Measurements from ENCODE around the gene CUL2. TPM values are rescaled to one million over a fixed set of nuclear protein-coding genes. Genes with fewer than 3 reads are reported as not detected.
"Not testable (repeated sequence)": the region's sequence is repeated elsewhere in the genome, so short reads cannot be mapped to it uniquely, and the experiment has no call there.

CUL2 gene
- total RNA-seq, 1 donor from 2014 or later: 18.7 TPM

DNA sequence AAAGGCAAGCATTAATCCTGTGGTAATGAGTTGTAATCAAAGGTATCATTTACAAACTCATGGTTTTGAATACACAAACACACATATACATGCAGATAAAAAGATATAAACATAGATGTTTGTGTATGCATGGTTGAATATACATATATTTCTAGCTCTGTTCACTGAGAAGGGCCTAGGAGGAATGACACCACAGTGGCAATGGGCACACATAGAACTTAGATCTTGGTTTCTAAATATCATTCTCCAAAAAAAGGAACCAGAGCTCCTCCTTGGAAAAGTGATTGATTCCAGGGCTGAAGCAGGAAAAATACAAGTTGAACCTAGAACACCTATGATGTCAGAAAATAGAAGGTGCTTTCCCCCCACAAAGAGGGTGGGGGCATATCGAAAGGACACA is 6.9 kb downstream of the CUL2 start:
- intact Hi-C loops (cut with DNase I): no loop called here
- H3K27ac ChIP-seq: no peak overlapping the region

DNA sequence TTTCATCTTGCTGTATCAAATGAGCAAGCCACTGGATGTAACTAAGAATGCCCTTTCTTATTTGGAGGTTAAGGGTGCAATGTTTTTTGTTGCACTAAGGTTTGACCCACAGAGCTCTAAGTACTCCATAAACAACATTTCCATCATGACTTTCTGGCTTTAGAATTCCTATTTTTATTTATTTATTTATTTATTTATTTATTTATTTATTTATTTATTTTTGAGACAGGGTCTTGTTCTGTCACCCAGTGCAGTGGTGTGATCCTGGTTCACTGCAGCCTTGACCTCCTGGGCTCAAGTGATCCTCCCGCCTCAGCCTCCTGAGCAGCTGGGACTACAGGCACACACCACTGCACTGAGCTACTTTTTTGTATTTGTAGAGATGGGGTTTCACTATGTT is 9.9 kb downstream of the CUL2 start:
- H3K27ac ChIP-seq; H3K4me1 ChIP-seq; H3K9me3 ChIP-seq; DNase-seq (ENCODE audit: extremely low spot score in 2 of 2); H3K4me3 ChIP-seq; H3K36me3 ChIP-seq; intact Hi-C loops (cut with DNase I); H3K27me3 ChIP-seq: not testable (repeated sequence)

More for the DNA sequence above, 6.9 kb downstream of the CUL2 start:
- H3K36me3 ChIP-seq: no peaks in the 10 kb centered on the region
- DNase-seq (ENCODE audit: extremely low spot score in 2 of 2): no peak
- H3K4me3 ChIP-seq: no peak overlapping the region
- peaks cover 24% of the 10 kb centered on the region for H3K4me1 ChIP-seq
- no peaks in the 10 kb centered on the region for H3K9me3 ChIP-seq
- TF ChIP-seq POLR2A (IDR thresholded peaks at IDR 0.05): no peak
- H3K27me3 ChIP-seq: no peaks in the 10 kb centered on the region

GRCh38 chr10:35079763-35080162 is 10.4 kb downstream of the CUL2 start:
- TF ChIP-seq POLR2AphosphoS5 (IDR thresholded peaks at IDR 0.05; ENCODE audit: insufficient read depth in 1 of 2, low read depth in 1 of 2) (no peak), POLR2A (IDR thresholded peaks at IDR 0.05) (no peak)
- TF ChIP-seq, protein P1, sequence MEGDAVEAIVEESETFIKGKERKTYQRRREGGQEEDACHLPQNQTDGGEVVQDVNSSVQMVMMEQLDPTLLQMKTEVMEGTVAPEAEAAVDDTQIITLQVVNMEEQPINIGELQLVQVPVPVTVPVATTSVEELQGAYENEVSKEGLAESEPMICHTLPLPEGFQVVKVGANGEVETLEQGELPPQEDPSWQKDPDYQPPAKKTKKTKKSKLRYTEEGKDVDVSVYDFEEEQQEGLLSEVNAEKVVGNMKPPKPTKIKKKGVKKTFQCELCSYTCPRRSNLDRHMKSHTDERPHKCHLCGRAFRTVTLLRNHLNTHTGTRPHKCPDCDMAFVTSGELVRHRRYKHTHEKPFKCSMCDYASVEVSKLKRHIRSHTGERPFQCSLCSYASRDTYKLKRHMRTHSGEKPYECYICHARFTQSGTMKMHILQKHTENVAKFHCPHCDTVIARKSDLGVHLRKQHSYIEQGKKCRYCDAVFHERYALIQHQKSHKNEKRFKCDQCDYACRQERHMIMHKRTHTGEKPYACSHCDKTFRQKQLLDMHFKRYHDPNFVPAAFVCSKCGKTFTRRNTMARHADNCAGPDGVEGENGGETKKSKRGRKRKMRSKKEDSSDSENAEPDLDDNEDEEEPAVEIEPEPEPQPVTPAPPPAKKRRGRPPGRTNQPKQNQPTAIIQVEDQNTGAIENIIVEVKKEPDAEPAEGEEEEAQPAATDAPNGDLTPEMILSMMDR (IDR thresholded peaks at IDR 0.05): no peak
- Histone ChIP-seq H3K4me1 (no peaks in the 10 kb centered on the region), H3K27ac (no peak overlapping the region), H3K36me3 (no peaks in the 10 kb centered on the region), H3K27me3 (no peaks in the 10 kb centered on the region), H3K9me3 (no peaks in the 10 kb centered on the region), H3K4me3 (no peak overlapping the region)
- no peak for DNase-seq (ENCODE audit: extremely low spot score in 2 of 2)
- intact Hi-C loops (cut with DNase I): no loop called here

GRCh38 chr10:35079265-35079664 is 10.9 kb downstream of the CUL2 start:
- TF ChIP-seq, protein P1 (IDR thresholded peaks at IDR 0.05): no peak
- TF ChIP-seq POLR2AphosphoS5 (IDR thresholded peaks at IDR 0.05; ENCODE audit: insufficient read depth in 1 of 2, low read depth in 1 of 2) (no peak), POLR2A (IDR thresholded peaks at IDR 0.05) (no peak)
- no peak overlapping the region for H3K4me3 ChIP-seq
- no peaks in the 10 kb centered on the region for H3K9me3 ChIP-seq
- no peaks in the 10 kb centered on the region for H3K36me3 ChIP-seq
- no peaks in the 10 kb centered on the region for H3K4me1 ChIP-seq
- intact Hi-C loops (cut with DNase I): no loop called here
- DNase-seq (ENCODE audit: extremely low spot score in 2 of 2): no peak
- H3K27ac ChIP-seq: no peak overlapping the region
- H3K27me3 ChIP-seq: no peaks in the 10 kb centered on the region

GRCh38 chr10:35075228-35075627 is 14.9 kb downstream of the CUL2 start:
- no peak overlapping the region for H3K27ac ChIP-seq
- H3K27me3 ChIP-seq: no peaks in the 10 kb centered on the region
- no peak overlapping the region for H3K4me3 ChIP-seq
- no peaks in the 10 kb centered on the region for H3K9me3 ChIP-seq
- TF ChIP-seq, protein P1 (IDR thresholded peaks at IDR 0.05): no peak
- no peak for TF ChIP-seq POLR2AphosphoS5 (IDR thresholded peaks at IDR 0.05; ENCODE audit: insufficient read depth in 1 of 2, low read depth in 1 of 2)
- no peak for TF ChIP-seq POLR2A (IDR thresholded peaks at IDR 0.05)
- intact Hi-C loops (cut with DNase I): no loop called here
- H3K4me1 ChIP-seq: no peaks in the 10 kb centered on the region
- DNase-seq (ENCODE audit: extremely low spot score in 2 of 2): no peak
- H3K36me3 ChIP-seq: no peaks in the 10 kb centered on the region

DNA sequence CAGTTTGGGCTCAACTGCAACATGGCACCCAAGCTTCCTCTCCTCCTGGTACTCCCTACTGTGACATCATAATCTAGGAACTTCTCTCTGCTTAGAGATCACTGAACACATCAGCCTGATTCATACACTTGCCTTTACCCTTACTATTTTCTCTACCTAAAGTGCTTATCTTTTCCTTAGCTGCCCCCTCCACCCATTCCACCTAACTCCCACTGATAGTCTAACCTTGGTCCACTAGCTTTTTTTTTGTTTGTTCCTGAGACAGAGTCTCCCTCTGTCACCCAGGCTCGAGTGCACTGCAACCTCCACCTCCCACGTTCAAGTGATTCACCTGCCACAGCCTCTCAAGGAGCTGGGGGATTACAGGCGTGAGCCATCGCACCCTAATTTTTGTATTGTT is 15.9 kb downstream of the CUL2 start:
- Histone ChIP-seq H3K36me3 (peaks cover 0 to 2% of the 10 kb centered on the region in 2 donors), H3K27me3 (no peaks in the 10 kb centered on the region), H3K4me1 (no peaks in the 10 kb centered on the region), H3K9me3 (no peaks in the 10 kb centered on the region), H3K4me3 (no peak overlapping the region), H3K27ac (no peak overlapping the region)
- no peak for DNase-seq (ENCODE audit: extremely low spot score in 2 of 2)
- TF ChIP-seq POLR2AphosphoS5 (IDR thresholded peaks at IDR 0.05; ENCODE audit: insufficient read depth in 1 of 2, low read depth in 1 of 2) (no peak), POLR2A (IDR thresholded peaks at IDR 0.05) (no peak)
- TF ChIP-seq, protein P1 (IDR thresholded peaks at IDR 0.05): no peak
- intact Hi-C loops (cut with DNase I): no loop called here
